Measurements from ENCODE around the gene AMZ1.
A peak's percentile ranks its signal among the peaks of the same experiment; 100 is the strongest.

AMZ1 gene, protein sequence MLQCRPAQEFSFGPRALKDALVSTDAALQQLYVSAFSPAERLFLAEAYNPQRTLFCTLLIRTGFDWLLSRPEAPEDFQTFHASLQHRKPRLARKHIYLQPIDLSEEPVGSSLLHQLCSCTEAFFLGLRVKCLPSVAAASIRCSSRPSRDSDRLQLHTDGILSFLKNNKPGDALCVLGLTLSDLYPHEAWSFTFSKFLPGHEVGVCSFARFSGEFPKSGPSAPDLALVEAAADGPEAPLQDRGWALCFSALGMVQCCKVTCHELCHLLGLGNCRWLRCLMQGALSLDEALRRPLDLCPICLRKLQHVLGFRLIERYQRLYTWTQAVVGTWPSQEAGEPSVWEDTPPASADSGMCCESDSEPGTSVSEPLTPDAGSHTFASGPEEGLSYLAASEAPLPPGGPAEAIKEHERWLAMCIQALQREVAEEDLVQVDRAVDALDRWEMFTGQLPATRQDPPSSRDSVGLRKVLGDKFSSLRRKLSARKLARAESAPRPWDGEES
- long read RNA-seq, donor 1, partial matches to known transcripts = 16 of 16 reads
- long read RNA-seq, donor 1, other reads (novel, unspliced or antisense) = 0 of 16 reads
- long read RNA-seq, donor 2 = 0 reads
- long read RNA-seq, donor 3 = 0 reads
- long read RNA-seq, donor 4 = 0 reads
- long read RNA-seq, donor 5 = 0 reads
- long read RNA-seq, donor 6, partial matches to known transcripts = 22 of 22 reads
- long read RNA-seq, donor 6, other reads (novel, unspliced or antisense) = 0 of 22 reads
- long read RNA-seq, donor 7 = 0 reads
- long read RNA-seq, donor 8, partial matches to known transcripts = 16 of 16 reads
- long read RNA-seq, donor 8, other reads (novel, unspliced or antisense) = 0 of 16 reads

DNA sequence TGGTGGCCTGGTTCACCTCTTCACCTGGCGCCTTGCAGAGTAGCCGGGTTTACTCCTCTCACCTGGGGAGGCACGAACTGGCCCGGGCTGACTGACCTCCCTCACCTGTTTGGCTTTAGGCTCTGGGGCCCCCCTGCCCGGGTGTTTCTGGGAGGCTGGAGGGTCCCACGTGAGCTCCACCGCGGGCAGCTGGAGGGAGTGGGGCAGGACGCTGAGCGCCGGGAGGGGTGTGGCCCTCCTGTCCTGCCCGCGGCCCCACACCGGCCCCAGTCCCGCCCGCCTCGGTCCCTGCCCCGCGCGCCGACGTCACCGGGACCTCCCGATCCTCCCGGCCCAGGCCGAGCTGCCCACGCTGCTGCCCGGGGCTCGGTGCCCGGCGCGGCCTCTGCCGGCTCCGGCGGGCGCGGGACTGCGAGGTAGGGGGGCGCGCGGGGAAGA is at the start of gene AMZ1:
AMZ1 (plus strand) TSS at position 322 of the 438 bp plus-strand sequence. CDS start 12,250 bp downstream, outside the sequence.
- no peak for DNase-seq

DNA sequence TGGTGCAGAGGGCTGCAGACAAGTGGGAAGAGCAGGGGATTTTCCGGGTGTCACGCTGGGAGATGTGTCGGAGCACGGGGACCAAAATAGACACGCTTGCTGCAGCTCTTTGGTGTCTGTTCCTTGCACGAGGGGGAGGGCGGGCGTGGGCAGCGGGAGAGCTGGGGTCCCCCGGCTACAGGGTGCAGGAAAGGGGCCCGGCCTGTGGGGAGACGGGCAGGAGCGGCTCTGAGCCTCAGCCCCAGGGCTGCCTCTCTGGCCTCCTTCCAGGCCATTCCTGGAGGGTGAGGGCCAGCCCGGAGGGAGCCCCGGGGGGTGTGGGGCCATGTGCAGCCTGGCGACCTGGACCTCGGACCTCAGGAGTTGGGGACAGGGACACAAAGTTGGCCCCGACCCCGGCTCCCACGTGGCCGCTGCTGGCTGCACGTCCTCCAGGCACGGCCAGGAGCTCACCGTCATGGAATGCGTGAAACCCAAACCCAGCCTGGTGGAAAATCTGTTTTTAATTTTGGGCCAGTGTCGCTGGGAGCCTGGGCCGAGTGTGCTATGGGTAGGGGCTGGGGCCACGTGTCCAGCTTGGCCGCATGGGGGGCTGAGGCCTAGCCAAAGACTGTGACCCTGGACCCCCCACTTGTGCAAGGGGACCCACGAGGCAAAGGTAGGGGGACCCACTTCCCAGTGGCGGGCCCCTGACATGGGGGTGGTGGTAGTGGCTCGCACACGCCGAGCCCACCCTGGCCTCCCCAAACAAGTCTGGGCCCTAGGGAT is 49.6 kb upstream of the AMZ1 start:
- DNase-seq = peak; percentile 46

DNA sequence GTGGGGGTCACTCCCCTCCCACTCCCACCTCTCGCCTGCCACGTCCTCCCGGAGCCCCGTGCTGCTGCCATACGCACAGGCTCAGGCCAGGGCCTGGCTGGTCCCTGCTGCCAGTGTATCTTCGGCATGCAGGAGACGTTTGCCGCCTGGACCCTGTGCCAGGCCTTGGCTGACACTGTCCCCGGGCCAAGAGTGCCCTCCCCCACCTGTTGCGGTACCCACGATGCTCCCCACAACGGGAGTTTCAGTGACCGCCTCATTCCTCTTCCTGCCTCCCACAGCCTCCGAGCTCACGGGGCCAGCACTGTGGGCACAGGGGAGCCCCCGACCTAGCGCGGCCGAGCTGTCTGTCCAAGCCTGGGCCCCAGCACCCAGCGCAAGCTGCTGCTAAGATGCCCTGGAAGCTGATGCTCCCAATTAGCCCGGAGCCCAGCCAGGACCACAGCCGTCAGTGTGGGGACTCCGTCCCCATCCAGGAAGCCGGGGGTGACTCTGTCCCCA is 48.8 kb upstream of the AMZ1 start:
- no peak for DNase-seq

DNA sequence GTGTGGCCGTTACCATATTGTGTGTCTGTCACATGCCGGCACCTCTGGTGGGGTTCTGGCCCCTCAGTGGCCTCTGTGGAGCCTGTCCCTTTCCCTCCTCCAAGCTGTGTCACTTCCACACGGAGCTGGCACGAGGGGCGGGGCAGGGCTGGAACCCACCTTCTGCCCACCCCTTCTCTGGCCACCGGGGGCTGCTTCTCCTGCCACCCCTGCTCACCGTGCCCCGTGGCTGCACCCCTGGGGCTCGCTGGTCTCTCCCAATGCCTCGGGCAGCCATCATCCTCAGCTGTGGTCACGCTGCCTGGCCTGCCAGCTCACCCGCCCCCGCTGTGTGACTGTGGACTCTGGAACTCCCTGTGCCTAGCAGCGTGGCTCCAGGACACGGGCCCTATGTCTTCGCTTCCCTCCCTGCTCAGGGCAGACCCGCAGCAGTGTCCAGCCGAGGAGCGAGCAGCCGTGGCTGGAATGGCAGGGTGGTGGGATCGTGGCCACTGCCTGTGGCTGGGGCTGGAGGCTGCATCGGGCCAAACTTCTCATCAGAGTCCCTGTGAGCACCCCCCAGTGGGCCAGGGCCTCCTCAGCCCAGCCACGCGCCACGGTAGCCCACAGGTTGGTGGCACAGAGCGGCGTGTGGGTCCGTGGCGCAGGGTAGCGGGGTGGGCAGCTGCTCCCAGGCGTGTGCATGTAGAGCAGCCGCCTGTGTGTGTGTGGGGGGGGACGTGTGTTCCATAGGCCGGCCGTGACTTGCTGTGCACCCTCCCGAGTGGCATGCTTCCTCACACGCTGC is 48.1 kb upstream of the AMZ1 start:
- no peak for DNase-seq

DNA sequence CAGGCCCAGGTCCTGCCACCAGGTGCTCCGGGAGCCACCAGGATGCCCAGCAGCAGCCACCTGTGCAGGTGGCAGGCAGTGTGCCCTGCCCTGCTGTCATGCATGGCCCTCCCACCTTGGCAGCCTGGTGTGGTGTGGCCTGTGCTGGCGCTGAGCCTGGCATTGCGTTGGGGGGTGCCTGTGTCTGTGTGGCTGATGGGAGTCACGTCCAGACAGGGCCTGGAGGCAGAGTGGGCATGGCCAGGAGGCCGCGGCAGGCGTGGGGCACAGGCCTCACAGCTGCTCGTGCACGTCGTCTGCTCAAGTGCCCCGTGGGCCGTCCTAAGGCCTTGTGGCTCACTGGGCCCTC is 47.5 kb upstream of the AMZ1 start:
- DNase-seq = no peak

- no peak for DNase-seq
Measured at GRCh38 chr7:2640846-2641316, 47.1 kb upstream of the AMZ1 start.

DNA sequence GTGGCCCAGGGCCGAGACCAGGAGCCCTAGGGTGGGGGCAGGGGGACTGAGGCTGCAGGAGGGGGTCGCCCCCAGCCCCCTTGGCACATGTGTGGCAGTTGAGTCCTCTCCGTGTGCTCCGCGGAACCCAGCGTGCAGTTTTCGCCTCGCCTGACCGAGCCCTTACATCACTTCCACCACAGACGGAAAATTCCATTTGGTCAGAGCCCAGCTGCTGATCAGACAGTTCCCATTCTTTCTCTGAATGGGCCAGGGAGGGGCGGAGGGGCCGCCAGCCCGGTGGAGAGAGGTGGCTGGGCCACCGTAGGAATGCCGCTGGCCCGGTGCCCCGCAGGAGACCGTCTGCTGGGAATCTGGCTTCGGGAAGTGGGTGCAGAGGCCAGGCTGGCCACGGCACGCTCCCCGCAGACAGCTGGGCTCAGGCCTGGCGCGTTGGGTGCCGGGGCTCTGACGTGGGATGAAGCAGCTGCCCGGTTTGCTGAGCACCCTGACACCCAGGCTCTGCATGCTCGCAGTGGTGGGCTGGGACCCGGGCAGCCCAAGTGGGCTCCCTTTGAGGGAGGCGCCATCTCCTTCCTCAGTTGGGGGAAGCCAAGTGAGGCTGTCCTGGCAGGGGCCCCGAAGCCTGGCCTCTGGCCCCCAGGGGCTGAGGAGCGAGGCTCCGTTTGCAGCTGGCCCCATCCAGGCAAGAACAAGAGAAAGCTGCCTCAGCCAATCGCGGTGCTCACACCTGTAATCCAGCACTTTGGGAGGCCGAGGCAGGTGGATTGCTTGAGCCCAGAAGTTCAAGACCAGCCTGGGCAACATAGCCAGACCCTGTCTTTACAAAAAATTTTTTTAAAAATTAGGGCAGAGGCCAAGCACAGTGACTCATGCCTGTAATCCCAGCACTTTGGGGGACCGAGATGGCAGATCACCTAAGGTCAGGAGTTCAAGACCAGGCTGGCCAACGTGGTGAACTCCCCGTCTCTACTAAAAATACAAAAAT is 46.3 kb upstream of the AMZ1 start:
- DNase-seq = peak; percentile 75

- DNase-seq = no peak
Measured at GRCh38 chr7:2643386-2644219, 44.4 kb upstream of the AMZ1 start.

DNA sequence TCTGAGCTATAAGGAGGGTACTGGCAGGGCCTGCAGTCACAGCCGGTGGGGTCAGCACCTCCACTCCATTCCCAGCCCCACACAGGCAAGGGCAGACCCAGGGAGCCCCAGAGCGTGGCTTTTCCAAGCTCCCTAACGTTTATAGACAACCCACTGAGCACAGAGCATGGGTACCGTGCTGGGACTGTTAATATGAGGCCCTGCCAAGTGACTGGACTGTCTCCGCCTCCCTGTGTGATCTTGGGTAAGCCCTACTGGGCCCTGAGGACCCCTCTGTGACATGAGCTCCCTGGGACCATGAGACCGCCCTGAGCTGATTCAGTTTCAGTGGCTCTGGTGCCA is 43.8 kb upstream of the AMZ1 start:
- no peak for DNase-seq

DNA sequence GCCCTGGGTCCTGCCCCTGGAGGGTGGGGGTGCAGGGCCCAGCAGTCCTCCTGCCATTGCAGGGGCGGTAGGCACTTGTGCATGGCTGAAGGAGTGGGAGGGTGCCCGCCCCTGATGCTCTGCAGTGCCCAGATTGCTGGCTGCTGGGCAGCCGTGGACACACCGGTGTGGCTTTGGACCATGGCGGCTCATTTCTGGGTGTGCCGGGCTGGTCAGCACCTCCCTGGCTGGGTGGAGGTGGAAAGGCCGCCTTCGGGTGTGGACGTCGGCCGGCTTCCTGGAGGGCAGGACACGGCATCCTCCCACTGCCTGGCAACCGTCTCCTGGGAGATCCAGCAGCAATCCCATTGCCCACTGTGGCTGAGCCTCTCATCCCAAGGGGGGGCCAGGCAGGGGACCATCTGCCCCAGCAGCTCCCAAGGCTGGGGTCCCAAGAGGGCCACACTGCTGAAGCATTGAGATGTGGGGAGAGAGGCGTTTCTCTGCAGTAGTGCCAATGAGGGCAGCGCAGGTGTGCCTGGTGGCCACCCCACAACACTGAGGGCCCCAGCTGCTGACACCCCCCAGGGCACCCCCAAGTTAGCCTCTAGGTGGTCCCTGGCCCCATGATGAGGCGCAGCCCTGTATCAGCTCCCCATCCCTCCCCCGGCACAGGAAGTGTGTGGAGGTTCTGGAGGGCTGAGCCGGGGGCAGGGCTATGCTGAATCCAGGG is 43.3 kb upstream of the AMZ1 start:
- DNase-seq = no peak

GRCh38 chr7:2645274-2645868 is 42.6 kb upstream of the AMZ1 start:
- no peak for DNase-seq

GRCh38 chr7:2646336-2646679 is 41.7 kb upstream of the AMZ1 start:
- no peak for DNase-seq

DNA sequence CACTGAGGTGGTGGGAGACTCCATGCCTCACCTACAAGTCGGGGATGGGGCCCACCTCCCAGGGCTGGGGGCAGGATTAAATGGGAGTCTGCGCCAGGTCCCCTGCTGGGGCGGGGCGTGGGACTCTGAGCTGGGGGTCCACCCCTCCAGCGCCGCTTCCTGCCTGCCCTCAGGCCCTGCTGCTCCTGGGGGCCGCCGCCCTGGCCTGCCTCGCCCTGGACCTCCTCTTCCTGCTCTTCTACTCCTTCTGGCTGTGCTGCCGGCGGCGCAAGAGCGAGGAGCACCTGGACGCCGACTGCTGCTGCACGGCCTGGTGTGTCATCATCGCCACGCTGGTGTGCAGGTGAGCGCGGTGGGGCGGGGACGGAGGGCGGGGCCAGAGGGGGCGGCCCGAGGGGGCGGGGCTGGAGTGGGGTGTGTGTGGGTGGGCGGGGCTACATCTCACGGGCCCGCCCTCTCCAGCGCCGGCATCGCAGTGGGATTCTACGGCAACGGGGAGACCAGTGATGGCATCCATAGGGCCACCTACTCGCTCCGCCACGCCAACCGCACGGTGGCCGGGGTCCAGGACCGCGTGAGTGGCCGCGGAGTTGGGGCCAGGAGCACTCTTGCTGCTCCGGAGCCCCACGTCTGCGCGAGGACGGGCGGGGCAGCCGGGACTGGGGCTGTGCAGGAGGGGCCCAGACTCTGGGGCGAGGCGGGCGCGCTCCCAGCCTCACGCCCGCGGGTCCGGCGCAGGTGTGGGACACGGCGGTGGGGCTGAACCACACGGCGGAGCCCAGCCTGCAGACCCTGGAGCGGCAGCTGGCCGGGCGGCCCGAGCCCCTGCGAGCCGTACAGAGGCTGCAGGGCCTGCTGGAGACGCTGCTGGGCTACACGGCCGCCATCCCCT is 41.1 kb upstream of the AMZ1 start:
- no peak for DNase-seq

DNA sequence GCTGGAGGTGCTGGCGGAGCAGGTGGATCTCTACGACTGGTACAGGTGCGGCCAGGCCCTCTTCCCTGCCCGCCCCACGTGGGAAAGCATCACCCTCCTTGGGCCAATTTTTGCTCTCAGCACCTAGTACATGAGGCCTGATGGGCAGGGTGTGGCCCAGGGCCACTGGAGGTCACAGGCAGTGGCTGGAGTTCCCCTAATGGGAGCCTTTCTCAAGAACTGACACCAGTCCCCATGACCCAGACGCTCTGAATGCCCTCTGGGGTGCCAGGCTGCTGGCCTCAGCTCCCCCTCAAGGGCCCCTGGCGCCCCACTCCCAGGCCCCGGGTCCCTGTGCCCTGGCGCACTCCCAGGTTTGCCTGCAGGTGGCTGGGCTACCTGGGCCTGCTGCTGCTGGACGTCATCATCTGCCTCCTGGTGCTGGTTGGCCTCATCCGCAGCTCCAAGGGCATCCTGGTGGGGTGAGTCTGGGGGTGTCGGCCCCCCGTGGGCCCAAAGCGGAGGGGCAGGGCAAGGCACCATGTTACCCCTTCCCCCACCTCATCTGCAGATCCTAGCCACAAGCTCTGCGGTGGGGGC is 40.3 kb upstream of the AMZ1 start:
- no peak for DNase-seq

DNA sequence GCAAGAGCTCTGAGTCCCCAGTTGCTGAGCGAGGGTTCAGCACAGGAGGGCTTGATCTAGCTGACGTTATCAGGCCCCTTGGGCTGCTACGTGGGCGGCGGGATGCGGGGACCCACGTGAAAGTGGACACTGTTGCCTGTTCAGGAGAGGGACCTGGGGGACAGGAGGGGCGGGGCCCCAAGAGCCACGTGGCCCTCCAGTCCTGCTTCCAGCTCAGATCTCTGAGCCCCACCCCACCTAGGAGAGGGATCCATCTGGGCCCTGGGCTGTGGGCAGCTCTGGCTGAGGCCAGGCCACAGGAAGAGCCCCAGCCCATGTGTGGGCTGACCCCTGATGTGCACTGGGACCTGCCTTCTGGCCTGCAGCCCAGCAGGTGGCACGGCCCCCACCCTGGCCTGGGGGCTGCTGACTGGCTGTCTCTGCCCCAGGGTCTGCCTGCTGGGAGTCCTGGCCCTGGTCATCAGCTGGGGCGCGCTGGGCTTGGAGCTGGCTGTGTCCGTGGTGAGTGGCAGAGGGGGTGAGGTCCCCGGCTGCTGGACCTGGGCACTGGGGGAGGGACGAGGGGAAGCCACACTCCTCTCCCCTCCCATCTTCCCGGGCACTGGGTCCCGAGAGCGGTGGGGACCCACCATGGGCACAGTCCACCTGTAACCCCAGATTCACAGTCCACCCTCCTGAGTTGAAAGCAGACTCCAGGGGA is 38.7 kb upstream of the AMZ1 start:
- DNase-seq = no peak

DNA sequence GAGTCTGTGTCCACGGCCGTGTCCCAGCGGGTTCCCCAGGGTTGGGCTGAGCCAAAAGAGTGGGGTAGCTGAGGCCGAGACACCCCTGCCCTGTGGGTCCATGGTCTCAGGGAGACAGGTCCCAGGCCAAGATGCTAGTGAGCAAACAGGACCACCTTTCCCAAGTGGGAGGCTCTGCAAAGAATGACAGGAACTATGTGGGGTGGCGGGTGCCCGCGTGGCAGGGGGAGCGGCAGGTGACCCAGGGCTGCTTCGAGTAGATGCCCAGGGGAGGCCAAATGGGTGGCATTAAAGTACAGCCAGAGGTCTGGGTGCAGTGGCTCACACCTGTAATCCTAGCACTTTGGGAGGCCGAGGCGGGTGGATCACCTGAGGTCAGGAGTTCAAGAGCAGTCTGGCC is 38.0 kb upstream of the AMZ1 start:
- DNase-seq = no peak
